ENCODE results near the gene EIF3M.
"Not testable (repeated sequence)": the region's sequence is repeated elsewhere in the genome, so short reads cannot be mapped to it uniquely, and the experiment has no call there.

Gene EIF3M

DNA sequence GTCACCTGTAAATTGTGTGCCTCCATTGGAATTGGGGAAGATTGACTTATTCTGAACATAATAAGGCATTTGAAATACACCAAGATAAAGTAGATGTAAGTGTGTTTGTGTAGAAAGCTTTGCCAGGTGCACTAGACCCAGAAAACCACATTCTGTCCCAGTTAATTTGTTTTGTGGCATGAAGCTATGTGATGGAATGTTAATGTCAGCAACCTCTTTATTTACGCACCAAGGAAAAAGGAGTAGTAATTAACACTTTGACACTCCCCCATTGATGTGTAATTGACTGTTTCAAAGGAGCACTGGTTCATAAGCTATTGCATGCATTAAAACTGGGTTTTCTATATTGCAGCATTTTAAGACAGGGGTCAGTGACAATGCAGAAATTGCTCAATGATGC, 14.3 kb downstream of the EIF3M start:
- no peak for DNase-seq (ENCODE audit: low spot score)

DNA sequence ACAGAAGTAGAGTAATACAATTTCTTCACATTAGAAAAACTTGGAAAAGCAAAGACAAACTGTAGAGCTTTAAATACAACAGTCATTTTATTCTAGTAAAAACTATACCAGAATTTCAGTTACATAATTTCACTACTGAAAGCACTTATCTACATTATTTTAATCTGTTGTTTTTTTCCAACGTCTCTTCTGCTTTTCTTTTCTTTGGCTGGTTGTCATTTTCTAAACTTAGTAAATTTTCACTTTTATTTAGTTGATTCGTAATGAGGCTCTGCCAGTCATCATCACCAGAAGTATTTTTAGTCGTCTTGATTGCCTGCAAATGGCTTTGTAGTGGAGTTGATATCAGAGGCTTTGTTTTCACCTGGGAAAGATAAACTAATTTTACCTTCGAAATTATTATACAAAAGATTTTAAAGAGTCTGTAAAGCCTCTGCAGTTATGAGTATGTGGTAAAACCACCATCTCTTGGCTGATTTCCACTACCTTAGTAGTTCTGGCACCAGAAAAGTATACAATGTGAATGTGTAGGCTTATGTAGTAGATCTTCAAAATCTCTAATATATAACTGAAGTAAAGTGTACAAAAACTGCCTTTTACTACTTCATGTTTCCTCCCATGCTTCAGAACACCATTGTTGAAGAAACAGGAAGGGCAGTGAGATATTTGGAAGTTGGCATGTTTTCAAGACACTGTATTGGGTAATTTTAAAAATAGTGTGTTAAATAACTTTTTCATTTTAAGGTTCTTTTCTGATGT, 19.2 kb downstream of the EIF3M start:
- DNase-seq (ENCODE audit: low spot score): no peak

DNA sequence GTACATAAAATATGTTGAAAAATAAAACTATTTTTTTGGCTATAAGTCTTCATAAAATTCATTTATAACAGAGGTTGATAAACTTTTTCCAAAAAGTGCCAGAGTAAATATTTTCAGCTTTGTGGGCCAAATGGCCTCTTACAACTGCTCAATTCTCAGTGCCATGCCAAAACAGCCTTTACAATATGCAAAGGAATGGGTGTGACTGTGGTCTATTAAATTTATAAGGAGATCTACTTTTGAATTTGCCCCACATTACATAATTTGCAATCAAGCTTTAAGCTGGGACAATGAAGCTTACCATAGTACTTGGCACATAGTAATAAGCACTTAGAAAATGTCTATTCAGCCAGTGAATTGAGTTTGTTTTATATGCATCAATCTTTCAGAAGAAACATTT, 22.6 kb downstream of the EIF3M start:
- no peak for DNase-seq (ENCODE audit: low spot score)

DNA sequence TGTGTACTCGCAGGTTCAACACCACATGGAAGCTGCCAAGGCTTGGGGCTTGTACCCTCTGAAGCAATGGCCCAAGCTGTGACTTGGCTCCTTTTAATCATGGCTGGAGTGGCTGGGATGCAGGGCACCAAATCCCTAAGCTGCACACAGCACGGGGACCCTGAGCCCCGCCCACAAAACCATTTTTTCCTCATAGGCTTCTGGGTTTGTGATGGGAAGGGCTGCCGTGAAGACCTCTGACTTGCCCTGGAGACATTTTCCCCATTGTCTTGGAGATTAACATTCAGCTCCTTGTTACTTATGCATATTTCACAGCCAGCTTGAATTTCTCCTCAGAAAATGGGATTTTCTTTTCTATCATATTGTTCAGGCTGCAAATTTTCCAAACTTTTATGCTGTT, 25.2 kb downstream of the EIF3M start:
- not testable (repeated sequence) for DNase-seq (ENCODE audit: low spot score)

DNA sequence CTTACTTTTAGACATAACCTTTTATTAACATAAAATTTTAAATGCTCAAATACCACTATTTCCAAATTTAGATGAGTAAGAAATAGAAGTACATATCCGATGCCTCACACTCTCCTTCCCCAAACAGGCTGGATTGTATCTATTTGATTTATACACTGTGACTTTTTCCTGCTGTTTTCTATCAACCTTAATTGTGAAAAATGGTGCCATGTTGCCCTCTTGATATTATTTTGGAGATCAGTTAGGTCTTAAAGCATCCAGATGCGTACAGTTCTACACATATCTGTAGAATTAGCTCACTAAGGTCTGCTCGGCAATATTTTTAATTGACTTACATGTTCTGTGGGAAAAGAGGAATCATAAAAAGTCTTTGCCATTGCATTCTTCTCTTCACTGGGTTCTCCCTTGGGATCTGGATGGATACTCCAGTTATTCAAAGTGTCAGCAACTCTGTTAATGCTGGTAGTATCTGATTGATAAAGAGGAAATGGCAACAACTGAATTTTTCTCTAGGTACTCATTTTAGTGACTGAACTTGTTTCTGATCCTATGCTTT, 27.2 kb downstream of the EIF3M start:
- DNase-seq (ENCODE audit: low spot score): no peak

DNA sequence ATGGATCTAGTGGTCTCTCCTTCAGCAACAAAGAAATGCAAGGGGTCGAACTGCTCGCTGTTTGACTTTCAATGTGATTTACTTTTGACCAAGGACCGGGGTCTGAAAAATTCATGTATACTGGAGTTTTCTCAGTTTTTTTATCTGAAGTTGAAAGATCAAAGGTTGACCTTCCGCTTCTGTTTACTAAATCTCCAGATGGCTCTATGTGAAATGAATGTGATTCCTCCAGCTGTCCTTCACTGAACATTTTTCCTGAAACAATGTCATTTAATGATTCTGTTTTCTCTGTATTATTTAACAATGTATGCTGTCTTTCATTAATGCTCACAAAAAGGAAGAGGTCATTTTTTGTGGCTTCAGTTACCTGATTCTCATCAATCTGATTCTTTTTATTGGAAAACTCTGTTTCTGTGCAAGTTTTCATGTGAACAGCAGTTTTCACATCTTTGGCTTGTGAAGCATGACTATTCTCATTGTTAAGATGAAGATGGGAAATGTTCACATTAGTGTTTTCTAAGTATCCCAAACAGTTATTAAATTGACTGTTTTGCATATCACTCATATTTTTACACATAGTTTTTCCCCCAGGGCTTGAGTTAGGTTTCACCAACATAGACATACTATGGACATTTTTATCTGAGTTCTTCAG, 30.0 kb downstream of the EIF3M start:
- DNase-seq (ENCODE audit: low spot score): no peak

DNA sequence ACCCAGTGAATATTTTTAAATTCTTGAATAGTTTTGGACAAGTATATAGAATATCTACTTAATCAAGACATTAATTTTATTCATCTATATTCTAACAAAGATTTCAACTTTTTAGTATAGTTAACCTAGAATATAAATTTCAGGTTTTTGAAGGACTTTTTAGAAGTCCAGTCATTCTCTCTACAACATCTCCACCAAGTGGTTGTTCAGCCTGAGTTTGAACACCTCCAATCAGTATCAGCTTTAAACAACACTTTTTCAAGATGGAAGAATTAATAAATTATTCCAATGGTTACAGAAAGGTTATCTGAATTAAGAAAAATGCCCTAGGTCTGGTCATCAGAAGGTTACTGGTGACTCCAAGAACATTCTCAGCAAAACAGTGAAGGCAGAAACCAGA, 31.8 kb downstream of the EIF3M start:
- DNase-seq (ENCODE audit: low spot score): no peak

DNA sequence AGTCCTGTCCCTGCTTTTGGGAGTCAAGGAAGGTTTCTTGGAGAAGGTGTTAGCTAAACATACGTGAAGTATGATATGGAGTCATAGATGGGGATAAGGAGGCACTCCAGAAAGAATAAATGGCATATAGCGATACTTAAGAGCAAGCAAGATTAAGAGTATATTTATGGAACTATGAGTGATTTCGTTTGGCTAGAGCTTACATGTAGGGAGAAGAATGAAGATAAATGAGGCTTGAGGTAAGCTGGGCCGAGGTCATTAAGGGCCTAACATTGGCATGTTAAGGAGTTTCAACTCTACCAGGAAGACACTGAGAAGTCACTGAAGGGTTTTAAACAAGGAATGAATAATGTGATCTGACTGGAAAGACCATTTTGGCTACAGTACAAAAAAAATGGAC, 33.3 kb downstream of the EIF3M start:
- no peak for DNase-seq (ENCODE audit: low spot score)

DNA sequence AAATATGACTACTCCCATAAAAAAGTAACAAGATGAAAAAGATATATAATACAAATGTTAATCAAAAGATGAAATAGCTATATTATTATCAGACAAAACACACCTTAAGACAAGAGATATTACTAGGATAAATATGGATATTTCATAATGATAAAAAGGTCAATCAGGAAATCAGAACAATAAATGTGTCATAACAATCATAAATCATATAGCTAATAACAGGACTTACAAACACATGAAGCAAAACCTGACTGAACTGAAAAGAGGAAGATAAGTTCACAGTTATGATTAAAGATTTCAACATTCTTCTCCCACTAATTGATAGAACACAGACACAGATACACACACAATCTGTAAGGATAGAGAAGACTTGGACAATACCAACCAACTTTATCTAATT, 47.2 kb downstream of the EIF3M start:
- DNase-seq (ENCODE audit: low spot score): no peak

DNA sequence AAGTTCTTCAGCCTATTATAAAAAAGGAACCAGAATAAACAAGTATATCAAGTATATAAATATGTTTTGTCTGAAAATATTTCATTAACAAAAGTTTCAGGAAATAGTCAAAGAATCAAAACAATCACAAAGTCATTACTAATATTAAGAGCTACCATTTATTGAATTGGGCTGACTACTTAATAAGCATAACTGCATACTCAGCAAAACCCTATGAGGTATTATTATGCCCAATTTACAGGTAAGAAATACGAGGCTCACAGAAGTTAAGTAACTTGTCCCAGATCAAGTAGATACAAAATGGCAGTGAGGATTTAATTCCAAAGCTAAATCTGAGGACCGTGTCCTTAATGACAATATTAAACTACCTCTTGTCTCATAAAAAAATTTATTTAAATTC, 52.2 kb downstream of the EIF3M start:
- DNase-seq (ENCODE audit: low spot score): no peak

DNA sequence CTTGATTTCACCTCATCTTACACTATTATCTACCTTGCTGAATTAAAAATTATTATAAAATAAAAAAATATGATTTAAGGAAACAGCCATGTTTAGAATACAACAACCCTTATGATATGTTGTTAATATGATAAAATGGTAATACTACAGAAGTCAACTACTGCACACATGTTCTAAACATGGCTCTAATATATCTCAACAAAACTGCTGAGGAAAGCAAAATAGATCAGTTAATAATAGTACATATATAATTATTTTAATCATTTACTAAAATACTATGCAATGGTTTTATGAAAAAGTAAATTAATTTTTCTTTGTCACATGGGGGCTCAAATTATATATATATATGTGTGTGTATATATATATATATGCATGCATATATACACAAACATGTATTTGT, 57.7 kb downstream of the EIF3M start:
- DNase-seq (ENCODE audit: low spot score): no peak

DNA sequence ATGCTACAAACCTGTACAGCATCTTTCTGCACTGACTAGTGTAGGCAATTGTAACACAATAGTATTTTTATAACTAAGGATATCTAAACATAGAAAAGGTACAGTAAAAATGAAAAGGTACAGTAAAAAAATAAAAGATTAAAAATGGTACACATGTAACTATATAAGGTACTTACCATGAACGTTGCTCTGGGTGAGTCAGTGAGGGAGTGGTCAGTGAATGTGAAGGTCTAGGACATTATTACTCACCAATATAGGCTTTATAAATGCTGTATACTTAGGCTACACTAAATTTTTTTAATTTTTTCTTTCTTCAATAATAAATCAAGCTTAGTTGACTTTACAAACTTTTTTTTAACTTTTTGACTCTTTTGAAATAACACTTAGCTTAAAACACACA, 59.9 kb downstream of the EIF3M start:
- DNase-seq (ENCODE audit: low spot score): no peak
